GM19438 (cell line): ENCODE measurements around the gene OXLD1.
A peak's percentile ranks its signal among the peaks of the same experiment; 100 is the strongest.
"Not testable (repeated sequence)": the region's sequence is repeated elsewhere in the genome, so short reads cannot be mapped to it uniquely, and the experiment has no call there.

Experiments used
- ATAC-seq: cut with Tn5 transposase; IDR thresholded peaks from one replicate; pipeline ENCODE4 v1.9.1; 2021; ENCODE audit warnings: low read depth; ENCODE audit not compliant: unreplicated experiment

OXLD1 gene

DNA sequence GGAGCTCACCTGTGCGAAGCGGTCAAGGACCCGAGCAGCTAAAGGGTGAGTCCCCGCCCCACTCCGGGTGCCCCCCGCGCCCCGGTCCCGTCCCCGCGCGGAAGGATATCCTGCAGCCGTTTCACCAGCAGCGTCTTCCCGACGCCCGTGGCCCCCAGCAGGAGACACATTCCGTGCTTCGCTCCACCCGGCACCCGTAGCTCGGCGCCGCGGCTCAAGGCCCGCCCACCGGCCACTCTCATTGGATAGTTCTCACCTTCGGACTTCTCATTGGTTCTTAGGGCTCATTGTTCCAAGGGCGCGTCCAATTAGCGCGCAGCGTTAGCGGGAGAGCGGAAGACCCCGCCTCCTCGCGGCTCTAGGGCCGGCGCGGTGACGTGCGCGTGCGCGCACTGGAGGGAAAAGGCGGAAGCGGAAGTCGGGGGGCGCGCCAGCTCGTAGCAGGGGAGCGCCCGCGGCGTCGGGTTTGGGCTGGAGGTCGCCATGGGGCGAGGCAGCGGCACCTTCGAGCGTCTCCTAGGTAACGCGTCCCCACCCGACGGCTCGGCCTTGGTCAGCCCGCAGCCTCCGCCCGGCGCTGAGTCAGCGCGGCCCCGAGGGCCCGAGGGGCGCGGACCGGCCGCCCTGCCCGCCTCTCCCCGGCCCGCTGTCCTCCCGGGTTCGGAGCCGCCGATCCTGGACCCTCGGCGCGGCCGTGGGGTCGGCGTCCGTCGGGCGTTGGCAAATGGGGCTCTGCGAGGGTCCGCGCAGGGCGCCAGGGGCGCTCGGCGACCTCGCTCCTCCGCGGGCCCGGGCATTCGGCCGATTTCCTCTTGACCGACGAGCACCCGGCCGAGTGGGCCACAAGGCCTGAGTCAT, 17.4 kb upstream of the OXLD1 start, which contains the start of the genes ARL16 and HGS:
ARL16 (minus strand) TSS at position 214 of the 858 bp plus-strand sequence; CDS start at position 170, 44 bp downstream.
HGS (plus strand) TSS at position 428 of the 858 bp plus-strand sequence; CDS start at position 484, 56 bp downstream.
- peak; percentile 95 for ATAC-seq

DNA sequence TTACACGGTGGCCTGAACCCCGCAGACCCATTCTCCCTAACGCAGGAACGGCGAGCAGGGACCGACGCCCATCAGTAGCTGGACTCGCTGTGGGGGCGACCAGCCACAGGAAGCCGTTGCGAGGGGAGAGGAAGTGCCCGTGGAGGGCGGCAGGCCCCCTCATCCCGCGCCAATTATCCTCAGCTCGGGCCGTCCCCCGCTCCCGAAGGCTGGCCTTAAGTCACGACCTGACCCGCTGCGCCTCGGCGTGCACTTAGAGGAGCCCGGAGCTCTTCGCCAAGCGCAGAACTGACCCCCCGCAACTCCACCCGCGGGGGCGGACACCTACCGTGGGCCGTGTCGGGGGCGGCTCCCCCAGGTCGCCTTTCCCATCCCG, 16.8 kb upstream of the OXLD1 start:
- peak; percentile 7 for ATAC-seq

DNA sequence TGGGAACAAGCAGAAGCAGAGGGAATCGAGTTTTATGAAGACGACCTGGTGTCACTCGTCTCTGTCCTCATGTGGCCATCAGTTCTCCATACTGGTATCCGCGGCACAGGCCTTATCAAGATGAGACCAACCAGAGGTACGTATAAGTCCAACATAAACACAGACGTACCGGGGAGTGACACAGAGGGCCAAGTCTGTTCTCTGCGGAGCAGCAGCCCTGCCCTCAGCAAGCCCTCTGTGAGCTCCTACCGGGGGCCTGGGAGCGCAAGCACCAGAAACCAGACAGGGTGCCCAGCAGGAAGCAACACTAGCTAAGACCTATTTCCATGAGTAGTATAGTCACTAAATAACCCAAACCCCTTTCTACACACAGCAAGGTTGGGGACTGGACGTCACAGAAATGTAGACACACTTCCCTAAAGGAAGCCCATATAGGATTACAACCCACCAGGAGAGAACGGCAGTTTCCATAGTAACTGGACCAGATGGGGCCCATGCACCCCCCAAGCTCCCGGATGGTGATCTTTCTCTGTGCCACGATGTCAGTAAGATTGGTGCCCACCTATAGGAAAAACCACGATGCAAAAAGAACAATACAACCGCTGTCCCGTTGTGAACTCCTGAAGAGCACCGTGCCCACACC, 16.3 kb upstream of the OXLD1 start:
- ATAC-seq: no peak

DNA sequence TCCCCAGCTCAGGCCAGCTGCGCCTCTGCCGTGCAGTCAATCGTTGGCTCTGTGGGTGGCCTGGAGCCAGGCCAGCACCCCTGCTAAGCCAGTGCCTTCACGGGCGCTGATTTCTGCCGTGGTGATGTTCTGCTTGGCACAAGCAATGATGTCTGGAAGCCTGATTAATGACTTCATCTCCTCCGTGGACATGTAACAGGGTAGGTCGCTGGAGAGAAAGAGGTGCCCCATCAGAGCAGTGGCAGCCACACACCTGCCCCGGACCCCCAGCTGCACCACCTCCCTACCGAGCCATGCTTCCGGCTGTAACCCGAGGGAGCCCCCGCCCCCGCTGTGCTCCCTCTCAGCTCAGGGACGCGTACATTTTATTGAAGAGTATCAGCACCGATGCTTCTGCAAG, 15.3 kb upstream of the OXLD1 start:
- ATAC-seq: no peak

DNA sequence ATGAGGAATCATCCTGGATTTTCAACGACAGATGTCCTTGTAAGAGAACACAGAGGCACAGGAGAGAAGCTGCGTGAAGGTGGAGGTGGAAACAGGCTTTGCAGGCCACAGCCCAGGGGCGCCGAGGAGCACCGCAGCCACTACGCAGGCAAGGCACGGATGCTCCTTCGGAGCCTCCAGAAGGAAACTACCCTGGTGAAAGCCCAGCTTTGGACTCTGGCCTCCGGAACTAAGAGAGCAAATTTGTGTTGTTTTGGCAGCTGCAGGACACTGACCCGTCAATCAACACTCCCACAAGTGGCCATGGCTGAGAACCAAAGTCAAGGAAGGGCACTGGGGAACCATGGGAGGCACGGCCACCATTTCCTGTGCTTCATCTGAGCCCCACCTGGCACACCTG, 13.7 kb upstream of the OXLD1 start:
- ATAC-seq: no peak

DNA sequence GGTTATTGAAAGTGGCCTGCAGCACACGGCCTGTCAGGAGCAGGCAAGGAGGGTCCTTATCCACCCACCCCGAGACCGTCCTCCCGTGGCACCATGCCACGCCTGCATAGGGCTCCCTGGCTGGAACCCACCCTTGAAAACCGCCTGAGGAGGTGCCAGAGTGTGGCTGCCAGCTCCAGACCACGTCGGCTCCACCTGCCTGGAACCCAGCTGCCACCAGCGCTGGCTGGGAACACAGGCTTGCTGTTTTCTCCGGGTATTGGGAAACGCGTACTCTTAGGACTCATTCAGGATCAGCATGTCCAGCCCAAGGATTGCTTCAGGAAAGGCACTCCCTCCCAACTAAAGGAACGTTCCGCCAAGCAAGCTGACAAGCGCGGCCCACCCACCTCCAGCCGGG, 10.5 kb upstream of the OXLD1 start:
- no peak for ATAC-seq

DNA sequence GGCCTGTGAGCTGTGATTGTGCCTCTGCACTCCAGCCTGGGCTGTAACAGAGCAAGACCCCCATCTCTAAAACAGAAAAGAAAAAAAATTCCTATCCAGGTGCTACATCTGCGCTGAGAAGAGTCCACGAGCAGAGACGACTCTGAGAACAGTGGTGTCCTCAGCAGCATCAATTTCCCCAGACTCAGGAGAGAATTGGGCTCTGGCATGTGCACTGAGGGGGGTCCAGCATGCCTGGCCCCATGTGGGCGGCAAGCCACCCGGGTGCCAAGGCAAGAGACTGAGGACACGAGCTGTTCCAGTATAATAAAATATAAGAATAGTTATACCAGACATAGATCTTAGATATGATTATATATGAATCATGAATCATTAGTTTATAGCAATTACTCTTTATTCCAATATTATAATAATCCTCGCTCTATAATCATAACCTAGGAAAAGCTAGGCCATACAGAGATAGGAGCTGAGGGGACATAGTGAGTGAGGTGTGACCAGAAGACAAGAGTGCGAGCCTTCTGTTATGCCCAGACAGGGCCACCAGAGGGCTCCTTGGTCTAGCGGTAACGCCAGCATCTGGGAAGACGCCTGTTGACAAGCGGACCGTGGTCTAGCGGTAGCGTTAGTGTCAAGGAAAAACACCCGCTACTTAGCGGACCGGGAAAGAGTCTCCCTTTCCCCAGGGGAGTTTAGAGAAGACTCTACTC, 9.3 kb upstream of the OXLD1 start:
- ATAC-seq: not testable (repeated sequence)

DNA sequence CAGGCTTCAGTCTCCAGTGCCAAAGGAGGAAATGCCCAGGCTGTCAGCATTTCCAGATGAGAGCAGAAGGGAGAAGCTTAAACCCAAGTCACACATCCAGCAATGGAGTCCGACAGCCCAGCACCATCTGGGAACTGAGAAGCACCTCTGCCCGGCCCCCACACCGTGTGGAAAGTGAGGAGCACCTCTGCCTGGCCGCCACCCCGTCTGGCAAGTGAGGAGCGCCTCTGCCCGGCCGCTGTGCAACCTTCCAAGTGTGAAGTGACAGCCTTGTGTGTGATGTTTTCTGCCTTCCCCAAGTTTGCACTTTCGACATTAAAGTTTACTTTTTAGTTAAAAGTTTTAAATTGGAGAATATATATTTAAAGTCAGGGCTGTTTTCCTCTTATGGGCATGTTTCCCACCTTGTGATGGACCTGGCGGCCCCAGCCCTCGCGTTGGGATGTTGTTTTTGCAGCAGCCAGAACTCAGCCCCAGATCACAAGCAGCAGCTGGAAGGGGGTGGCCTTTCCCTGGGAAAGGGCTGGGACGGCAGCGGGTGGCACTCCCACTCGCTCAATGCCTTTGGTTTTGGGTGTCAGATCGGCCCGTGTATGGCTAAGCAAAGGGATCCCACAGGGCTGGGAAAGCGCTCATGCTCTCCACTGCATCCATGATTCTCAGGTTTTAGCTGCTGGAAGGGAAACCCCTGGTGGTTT, 7.3 kb upstream of the OXLD1 start:
- ATAC-seq: no peak

DNA sequence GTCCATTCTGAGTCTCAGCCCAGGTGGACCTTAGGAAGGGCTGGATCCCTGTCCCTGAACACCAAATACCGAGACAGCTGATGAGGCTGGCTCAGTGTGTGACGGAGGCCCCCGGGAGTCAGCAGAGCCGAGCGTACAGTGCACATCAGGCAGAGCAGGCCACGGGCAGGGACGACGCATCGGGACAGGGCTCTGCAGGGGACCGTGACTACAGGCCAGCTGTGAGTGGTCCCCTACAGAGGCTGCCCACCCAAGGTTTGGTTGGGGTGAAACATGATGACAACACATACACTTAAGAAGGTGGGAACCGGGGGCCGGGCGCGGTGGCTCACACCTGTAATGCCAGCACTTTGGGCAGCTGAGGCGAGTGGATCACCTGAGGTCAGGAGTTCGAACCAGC, 6.5 kb upstream of the OXLD1 start:
- ATAC-seq: no peak

DNA sequence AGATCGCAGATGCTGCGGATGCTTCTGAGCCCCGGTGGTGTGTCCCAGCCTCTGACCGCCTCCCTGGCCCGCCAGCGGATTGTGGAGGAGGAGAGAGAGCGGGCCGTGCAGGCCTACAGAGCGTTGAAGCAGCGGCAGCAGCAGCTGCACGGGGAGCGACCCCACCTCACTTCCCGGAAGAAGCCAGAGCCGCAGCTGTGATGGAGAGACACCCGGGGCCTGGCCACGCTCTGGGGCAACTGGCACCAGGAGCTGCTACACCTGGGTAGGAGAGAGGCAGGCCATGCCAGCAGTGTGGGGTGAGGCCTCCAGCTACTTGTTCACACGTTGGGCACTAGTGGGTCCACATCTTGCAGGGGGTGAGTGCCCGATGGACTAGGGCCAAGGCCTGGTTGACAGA, 6.1 kb upstream of the OXLD1 start:
- ATAC-seq: no peak

DNA sequence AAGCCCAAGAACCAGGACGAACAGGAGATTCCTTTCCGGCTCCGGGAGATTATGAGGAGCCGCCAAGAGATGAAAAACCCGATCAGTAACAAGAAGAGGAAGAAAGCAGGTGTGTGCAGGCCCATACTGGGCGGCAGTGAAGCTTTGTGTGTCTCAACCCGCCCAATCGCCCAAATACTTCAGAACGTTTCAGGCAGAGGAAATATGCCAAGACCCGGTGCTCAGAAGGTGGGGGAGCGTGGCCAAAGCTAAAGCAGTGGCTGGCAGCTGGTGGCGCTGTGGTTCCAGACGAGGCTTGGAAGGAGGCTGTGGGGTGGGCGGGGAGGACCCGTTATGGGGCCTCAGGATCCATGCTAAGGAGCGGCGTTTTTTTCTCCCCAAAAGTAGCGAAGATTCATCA, 1.3 kb upstream of the OXLD1 start:
- ATAC-seq: no peak

DNA sequence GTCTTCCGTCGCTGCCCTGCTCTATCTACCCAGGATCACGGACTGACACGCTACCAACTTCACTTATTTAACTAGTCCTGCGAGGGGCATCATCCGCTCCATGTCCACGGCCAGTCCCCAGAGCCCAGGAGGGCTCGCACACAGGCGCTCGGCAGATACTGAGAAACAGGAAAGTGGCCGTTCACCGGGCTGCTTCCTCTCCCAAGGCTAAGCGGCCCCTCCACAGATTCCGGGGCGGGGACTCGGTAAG, 388 bp downstream of the OXLD1 start:
- ATAC-seq: no peak

DNA sequence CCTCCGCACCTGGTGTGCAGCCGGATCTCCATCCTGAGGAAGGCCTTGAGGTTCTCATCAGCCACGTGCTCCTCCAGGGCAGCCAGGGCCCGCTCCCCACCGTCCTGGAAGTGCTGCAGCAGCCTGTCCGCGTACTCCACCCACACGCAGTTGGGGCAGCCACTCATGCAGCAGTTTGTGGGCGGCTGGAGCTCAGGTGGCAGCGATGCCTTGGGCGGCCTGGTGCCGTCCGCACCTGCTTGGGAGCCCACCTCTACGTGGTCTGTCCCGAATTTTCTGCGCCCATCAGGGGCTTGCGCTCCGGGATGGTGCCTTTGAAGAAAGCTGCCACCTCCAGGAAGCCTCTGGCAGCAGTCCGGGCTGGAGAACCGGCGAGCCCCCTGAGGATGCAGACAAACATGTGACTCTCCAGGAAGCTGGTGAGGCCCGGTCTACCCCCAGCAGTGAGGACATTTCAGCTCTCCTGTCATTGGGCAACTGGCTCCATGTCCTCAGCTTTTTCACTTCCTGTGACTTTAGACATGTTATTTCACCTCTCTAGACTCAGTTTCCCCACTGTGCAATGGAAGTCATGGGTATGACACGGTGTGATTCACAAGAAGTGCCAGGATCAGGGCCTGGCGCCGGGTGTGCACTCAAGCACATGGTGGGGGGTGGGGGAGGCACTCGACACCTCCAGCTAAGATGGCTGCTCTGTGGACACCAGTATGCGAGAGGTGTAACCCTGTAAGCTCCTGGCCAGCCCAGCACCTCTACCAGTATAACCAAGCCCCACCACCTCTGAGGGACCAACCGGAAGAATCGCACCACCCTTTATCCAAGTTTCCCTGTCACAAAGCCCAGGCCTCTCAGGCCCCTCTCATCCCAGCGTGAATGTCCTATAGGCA, 957 bp downstream of the OXLD1 start:
- peak; percentile 3 for ATAC-seq

DNA sequence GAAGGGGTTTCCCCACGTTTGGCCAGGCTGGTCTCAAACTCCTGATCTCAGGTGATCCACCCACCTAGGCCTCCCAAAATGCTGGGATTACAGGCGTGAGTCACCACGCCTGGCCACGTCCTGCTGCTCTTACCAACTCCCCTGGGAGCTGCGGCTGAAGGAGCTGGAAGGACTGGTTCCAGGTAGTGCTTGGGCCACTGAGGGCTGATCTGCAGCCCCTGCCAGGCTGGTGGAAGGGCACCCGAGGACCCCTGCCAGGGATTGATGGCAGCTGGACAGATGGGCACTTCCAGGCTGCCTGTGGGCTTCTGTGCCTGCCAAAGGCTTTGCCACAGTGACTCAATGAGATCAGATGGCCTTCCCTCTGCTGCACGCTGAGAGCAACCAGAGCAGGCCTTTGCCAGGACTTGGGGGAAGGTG, 2.3 kb downstream of the OXLD1 start:
- ATAC-seq: no peak

DNA sequence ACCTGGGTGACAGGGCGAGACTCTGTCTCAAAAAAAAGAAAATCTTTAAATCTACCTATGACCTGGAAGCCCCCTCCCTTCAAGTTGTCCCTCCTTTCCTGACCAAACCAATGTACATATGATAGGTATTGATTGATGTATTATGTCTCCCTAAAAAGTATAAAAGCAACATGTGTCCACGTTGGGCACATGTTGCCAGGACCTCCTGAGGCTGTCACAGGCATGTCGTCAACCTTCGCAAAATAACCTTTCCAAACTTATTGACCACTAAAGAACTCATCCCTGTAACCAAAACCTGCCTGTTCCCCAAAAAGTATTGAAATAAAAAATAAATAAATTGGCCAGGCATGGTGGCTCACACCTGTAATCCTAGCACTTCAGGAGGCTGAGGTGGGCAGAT, 4.4 kb downstream of the OXLD1 start:
- no peak for ATAC-seq

DNA sequence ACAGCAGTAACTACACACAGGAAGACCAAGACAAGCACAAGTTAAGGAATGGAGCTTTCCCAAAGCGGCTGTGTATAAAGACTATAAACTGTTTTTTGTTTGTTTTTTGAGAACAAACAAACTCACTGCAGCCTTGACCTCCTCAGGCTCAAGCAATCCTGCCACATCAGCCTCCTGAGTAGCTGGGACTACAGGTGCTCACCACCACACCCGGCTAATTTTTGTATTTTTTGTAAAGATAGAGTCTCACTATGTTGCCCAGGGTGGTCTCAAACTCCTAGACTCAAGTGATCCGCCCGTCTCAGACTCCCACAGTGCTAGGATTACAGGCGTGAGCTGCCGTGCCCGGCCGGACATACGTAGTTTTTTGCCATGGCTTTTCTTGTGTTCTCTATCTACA, 6.0 kb downstream of the OXLD1 start:
- no peak for ATAC-seq

DNA sequence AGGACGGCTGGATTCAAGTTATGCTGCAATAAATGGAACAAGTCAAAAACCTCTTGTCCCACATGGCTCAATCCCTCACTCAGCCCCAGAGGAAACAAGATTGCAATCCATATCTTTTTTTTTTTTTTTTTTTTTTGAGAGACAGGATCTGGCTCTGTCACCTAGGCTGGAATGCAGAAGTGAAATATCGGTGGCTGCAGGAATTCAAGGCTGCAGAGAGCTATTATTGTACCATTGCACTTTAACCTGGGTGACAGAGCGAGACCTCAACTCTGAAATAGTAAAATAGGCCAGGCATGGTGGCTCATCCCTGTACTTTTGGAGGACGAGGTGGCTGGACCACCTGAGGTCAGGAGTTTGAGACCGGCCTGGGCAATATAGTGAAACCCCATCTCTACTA, 7.4 kb downstream of the OXLD1 start:
- no peak for ATAC-seq

DNA sequence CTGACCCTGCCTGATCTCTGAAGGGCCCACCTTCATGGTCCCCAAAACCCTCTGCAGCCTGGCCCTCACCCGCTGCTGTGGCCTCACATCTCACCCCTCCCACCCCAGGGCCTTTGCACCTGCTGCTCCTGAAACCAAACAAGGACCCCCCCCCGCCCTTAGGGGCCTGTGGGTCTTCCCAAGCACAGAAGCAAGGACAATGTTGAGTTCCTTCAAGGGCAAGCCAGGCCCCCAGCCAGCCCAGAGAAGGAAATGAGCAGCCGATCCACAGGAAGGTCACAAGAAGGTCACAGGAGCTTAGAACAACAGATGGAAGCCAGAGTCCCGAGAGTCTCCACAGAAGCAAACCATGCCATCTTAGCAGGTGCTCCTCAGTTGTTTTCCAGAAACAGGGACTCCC, 9.6 kb downstream of the OXLD1 start:
- no peak for ATAC-seq

DNA sequence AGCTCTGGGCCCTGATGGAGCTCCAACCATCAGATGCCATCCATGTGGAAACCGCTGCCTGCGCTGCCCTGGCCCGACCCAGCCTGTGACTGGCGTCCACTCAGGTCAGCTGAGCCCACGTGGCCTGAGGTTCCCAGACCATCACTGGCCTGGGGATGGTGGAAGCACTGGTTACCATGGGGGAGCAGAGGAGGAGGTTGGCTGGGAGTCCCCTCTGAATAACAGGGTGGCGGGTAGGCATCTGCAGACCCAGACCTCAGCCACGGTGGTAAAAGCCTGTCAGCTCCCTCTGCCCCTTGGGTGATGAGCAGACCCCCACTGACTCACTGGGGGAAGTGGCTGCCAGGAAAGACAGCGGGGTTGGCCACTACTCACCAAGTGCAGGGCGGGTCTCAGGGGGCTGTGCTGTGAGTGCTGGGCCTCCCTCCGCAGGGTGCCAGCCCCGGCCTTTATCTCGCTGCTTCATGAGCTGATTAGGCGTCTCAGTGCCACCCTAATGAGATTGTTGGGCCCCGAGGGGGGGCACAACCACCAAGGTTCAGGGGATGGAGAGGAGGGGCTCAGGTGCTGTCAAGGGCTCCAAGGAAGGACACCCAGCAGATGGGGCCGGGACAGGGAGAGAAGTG, 10.2 kb downstream of the OXLD1 start, which contains the start of gene PDE6G:
PDE6G (minus strand) TSS at position 425 of the 626 bp plus-strand sequence. CDS start 3,237 bp downstream, outside the sequence.
- no peak for ATAC-seq
